Spleen (tissue), 11 donors: Measurements from ENCODE around the gene CABLES1. TPM values are rescaled to one million over a fixed set of nuclear protein-coding genes. Genes with fewer than 3 reads are reported as not detected.
A peak's percentile ranks its signal among the peaks of the same experiment; 100 is the strongest.
"Not testable (repeated sequence)": the region's sequence is repeated elsewhere in the genome, so short reads cannot be mapped to it uniquely, and the experiment has no call there.

ENCODE experiments used
- DNase-seq: peaks from one replicate; pipeline ENCODE4 v3.0.0-alpha.2; 2020
- H3K27ac ChIP-seq, 8 donors: fragments of 200-600 bp; sonication (generic) in 7 of 8; 1 replicate in 4 of 8; 2 replicates in 4 of 8; pipeline versions ENCODE4 v1.5.0 to v1.8.0; 2016 to 2021; ENCODE audit warnings: inconsistent platforms in 4 of 8, mild to moderate bottlenecking in 4 of 8, moderate library complexity in 1 of 8
- H3K27me3 ChIP-seq, 7 donors: fragments of 200-600 bp; sonication (generic) in 6 of 7; replicated peaks in 1 of 7; 1 replicate in 4 of 7; 2 replicates in 3 of 7; pipeline versions ENCODE4 v1.5.0 to v1.8.0; 2016 to 2021; ENCODE audit warnings: inconsistent platforms in 3 of 7, mild to moderate bottlenecking in 1 of 7
- H3K36me3 ChIP-seq, 6 donors: fragments of 200-600 bp; sonication (generic) in 5 of 6; 1 replicate in 4 of 6; 2 replicates in 2 of 6; pipeline versions ENCODE4 v1.5.0 to v1.8.0; 2016 to 2021; ENCODE audit warnings: inconsistent platforms in 2 of 6
- H3K4me1 ChIP-seq, 6 donors: fragments of 200-600 bp; sonication (generic) in 5 of 6; 1 replicate in 3 of 6; 2 replicates in 3 of 6; pipeline versions ENCODE4 v1.5.0 to v1.8.0; 2016 to 2021; ENCODE audit warnings: inconsistent platforms in 3 of 6
- H3K4me3 ChIP-seq, 8 donors: fragments of 200-600 bp; sonication (generic) in 7 of 8; 1 replicate in 4 of 8; 2 replicates in 4 of 8; pipeline versions ENCODE4 v1.5.0 to v1.8.0; 2016 to 2021; ENCODE audit warnings: inconsistent platforms in 4 of 8, mild to moderate bottlenecking in 4 of 8, moderate library complexity in 2 of 8
- H3K9me3 ChIP-seq, 8 donors: fragments of 200-600 bp; sonication (generic) in 7 of 8; 1 replicate in 4 of 8; 2 replicates in 4 of 8; pipeline versions ENCODE4 v1.5.0 to v1.8.0; 2016 to 2021; ENCODE audit warnings: inconsistent platforms in 4 of 8
- CTCF ChIP-seq, 11 experiments: fragments of 200-600 bp in 7 of 11; fragments of 450-650 bp in 4 of 11; sonication (generic) in 4 of 11; IDR thresholded peaks in 8 of 11; conservative IDR thresholded peaks in 3 of 11; 1 replicate in 7 of 11; 2 replicates in 4 of 11; pipeline versions ENCODE4 v1.4.0 to v1.8.0; 2016 to 2021; ENCODE audit warnings: antibody characterized with exemption in 11 of 11, inconsistent platforms in 4 of 11, mild to moderate bottlenecking in 1 of 11
- POLR2A ChIP-seq, 3 donors: fragments of 450-650 bp; IDR thresholded peaks; one replicate each; pipeline ENCODE4 v1.5.1; 2017; ENCODE audit warnings: antibody characterized with exemption in 3 of 3, mild to moderate bottlenecking in 1 of 3
- POLR2AphosphoS5 ChIP-seq, 3 donors: sonication (generic); formaldehyde crosslinking; IDR thresholded peaks; one replicate each; pipeline ENCODE4 v1.5.1; 2017; ENCODE audit warnings: antibody characterized with exemption in 3 of 3
- WGBS, 5 donors: extraction: QIAGEN DNeasy Blood & Tissue Kit in 3 of 5; methylation state at CpG; one replicate each; pipeline versions ENCODE4 v1.1.5 to v1.1.7; 2013 to 2018; 5-methylcytosine and 5-hydroxymethylcytosine counted together
- intact Hi-C: fragments of 100-400 bp; cut with DNase I; formaldehyde crosslinking; loops from one replicate; pipeline ENCODE4 v1.15.0; 2023; ENCODE audit warnings: low total_unique reads
- polyA plus RNA-seq, 3 donors: library from polyadenylated mRNA; stranded (reverse); fragments of 200-250 nt; gene quantifications; one replicate each; pipeline ENCODE4 v1.2.1, GENCODE V29; 2013
- total RNA-seq, 7 donors: library from RNA; depleted of rRNA in 3 of 7; stranded (reverse); fragments of >200 nt in 3 of 7; fragmentation: NEBNext Ultra II Directional in 4 of 7; extraction: Animal tissue kit (Norgen Biotek cat#: 25700) in 4 of 7; gene quantifications; one replicate each; pipeline versions ENCODE4 v1.1.0 to v1.2.1, GENCODE V29; 2016 to 2021
- donor health status: healthy with polysubstance abuse.
- donor health status: DM: no; HTN: no; CAD: no; lungs with moderate emphysema.
- donor health status: DM: no; HTN: no; CAD: no.
- donor health status: Bipolar disorder and iron deficiency.
- donor health status: healthy.
- donor health status: DM: no; HTN: no; CAD: no.
- donor health status: DM: yes; HTN: yes; CAD: no.

CABLES1 gene
- total and polyA plus RNA-seq, 10 donors = 1.7 to 18.7 (median 6.0) TPM

DNA sequence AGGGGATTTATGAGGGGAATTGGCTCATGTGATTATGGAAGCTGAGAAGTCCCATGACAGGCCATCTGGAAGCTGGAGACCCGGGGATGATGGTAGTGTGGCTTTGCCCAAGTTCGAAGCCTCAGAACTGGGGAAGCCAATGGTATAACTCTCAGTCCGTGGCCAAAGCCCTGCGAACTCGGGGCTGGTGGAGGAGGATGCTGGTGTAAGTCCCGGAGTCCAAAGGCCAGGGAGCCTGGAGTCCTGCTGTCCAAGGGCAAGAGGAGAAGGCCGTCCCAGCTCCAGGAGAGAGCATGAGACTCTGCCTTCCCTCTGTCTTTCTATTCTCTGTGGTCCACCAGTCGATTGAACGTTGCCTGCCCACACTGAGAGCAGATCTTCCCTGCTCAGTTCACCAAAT is 43.2 kb upstream of the CABLES1 start:
- no peaks in the 10 kb centered on the region for H3K27me3 ChIP-seq
- H3K4me1 ChIP-seq = peaks cover 7 to 19% (median 11%) of the 10 kb centered on the region in 6 donors
- intact Hi-C loops = no loop called here
- no peaks in the 10 kb centered on the region for H3K36me3 ChIP-seq
- TF ChIP-seq POLR2A (IDR thresholded peaks at IDR 0.05) = no peak
- no peak for TF ChIP-seq CTCF (IDR thresholded peaks at IDR 0.05 in 8 of 11, conservative IDR thresholded peaks at IDR 0.05 in 3 of 11)
- no peak for TF ChIP-seq POLR2AphosphoS5 (IDR thresholded peaks at IDR 0.05)
- 93 to 98% (median 96%) methylated on average over 9 of the region's 9 CpGs for WGBS, 5 donors
- H3K27ac ChIP-seq = no peak overlapping the region
- DNase-seq = peak; percentile 58
- no peaks in the 10 kb centered on the region for H3K9me3 ChIP-seq
- H3K4me3 ChIP-seq = no peak overlapping the region

GRCh38 chr18:23093130-23093529 is 42.2 kb upstream of the CABLES1 start:
- intact Hi-C loops, H3K27me3 ChIP-seq, H3K4me3 ChIP-seq, H3K36me3 ChIP-seq, H3K27ac ChIP-seq, H3K9me3 ChIP-seq: not testable (repeated sequence)
- 89 to 94% (median 91%) methylated on average over 10 of the region's 10 CpGs for WGBS, 5 donors
- peak; percentile 14 for DNase-seq
- peaks cover 7 to 19% (median 11%) of the 10 kb centered on the region in 6 donors for H3K4me1 ChIP-seq

DNA sequence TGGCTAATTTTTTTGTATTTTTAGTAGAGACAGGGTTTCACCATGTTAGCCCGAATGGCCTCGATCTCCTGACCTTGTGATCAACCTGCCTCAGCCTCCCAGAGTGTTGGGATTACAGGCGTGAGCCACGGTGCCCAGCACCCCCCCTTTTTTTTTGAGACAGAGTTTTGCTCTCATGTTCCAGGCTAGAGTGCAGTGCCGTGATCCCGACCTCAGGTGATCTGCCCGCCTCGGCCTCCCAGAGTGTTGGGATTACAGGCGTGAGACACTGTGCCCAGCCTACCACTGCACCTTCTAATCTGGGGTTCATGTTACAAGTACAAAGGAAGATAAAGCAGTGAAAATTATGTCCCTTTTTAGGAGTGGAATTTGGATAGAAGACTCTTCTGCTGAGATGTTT is 41.5 kb upstream of the CABLES1 start:
- Histone ChIP-seq H3K27ac (no peak overlapping the region), H3K27me3 (no peaks in the 10 kb centered on the region), H3K4me1 (peaks cover 7 to 19% (median 11%) of the 10 kb centered on the region in 6 donors), H3K4me3 (no peak overlapping the region), H3K9me3 (no peaks in the 10 kb centered on the region), H3K36me3 (no peaks in the 10 kb centered on the region)
- intact Hi-C loops = no loop called here
- 93 to 96% (median 93%) methylated on average over 9 of the region's 9 CpGs for WGBS, 5 donors
- peak; percentile 14 for DNase-seq
- TF ChIP-seq POLR2AphosphoS5 (IDR thresholded peaks at IDR 0.05) = no peak
- TF ChIP-seq POLR2A (IDR thresholded peaks at IDR 0.05) = no peak
- no peak for TF ChIP-seq CTCF (IDR thresholded peaks at IDR 0.05 in 8 of 11, conservative IDR thresholded peaks at IDR 0.05 in 3 of 11)

GRCh38 chr18:23094411-23095190 is 40.7 kb upstream of the CABLES1 start:
- TF ChIP-seq POLR2A (IDR thresholded peaks at IDR 0.05) (no peak), POLR2AphosphoS5 (IDR thresholded peaks at IDR 0.05) (no peak), CTCF (IDR thresholded peaks at IDR 0.05 in 8 of 11, conservative IDR thresholded peaks at IDR 0.05 in 3 of 11) (no peak)
- Histone ChIP-seq H3K9me3 (no peaks in the 10 kb centered on the region), H3K27ac (no peak overlapping the region), H3K4me1 (peaks cover 7 to 19% (median 11%) of the 10 kb centered on the region in 6 donors), H3K4me3 (no peak overlapping the region), H3K36me3 (no peaks in the 10 kb centered on the region), H3K27me3 (no peaks in the 10 kb centered on the region)
- DNase-seq = peak; percentile 40
- intact Hi-C loops = no loop called here
- WGBS, 5 donors = 70 to 79% (median 72%) methylated on average over 18 of the region's 18 CpGs
